Neural progenitor cell (in vitro differentiated cells): ENCODE measurements around the gene ZNF675. TPM values are rescaled to one million over a fixed set of nuclear protein-coding genes. Genes with fewer than 3 reads are reported as not detected.
"Not testable (repeated sequence)": the region's sequence is repeated elsewhere in the genome, so short reads cannot be mapped to it uniquely, and the experiment has no call there.

Source experiments
- DNase-seq: peaks from one replicate; pipeline ENCODE4 v3.0.0-alpha.2; 2016; ENCODE audit warnings: low spot score
- H2AFZ ChIP-seq: fragments of 200-600 bp; sonication (generic); replicated peaks from 2 replicates; pipeline ENCODE4 v1.6.1; 2016; ENCODE audit warnings: antibody characterized with exemption
- H3F3A ChIP-seq: fragments of 200-600 bp; sonication (generic); 2 replicates; pipeline ENCODE4 v1.6.1; 2016; ENCODE audit warnings: antibody characterized with exemption, low read depth
- H3K27ac ChIP-seq: fragments of 200-600 bp; sonication (generic); 2 replicates; pipeline ENCODE4 v1.5.1; 2016; ENCODE audit warnings: mild to moderate bottlenecking
- H3K27me3 ChIP-seq: fragments of 200-600 bp; sonication (generic); 2 replicates; pipeline ENCODE4 v1.6.1; 2016; ENCODE audit warnings: mild to moderate bottlenecking, moderate library complexity
- H3K36me3 ChIP-seq: fragments of 200-600 bp; sonication (generic); 2 replicates; pipeline ENCODE4 v1.5.1; 2016
- H3K4me1 ChIP-seq: fragments of 200-600 bp; sonication (generic); 2 replicates; pipeline ENCODE4 v1.6.1; 2016; ENCODE audit warnings: mixed run types
- H3K4me2 ChIP-seq: fragments of 200-600 bp; sonication (generic); 2 replicates; pipeline ENCODE4 v1.6.1; 2016
- H3K4me3 ChIP-seq: fragments of 200-600 bp; sonication (generic); 2 replicates; pipeline ENCODE4 v1.5.1; 2016
- H3K79me2 ChIP-seq: fragments of 200-600 bp; sonication (generic); 2 replicates; pipeline ENCODE4 v1.6.1; 2016; ENCODE audit warnings: low read depth
- H3K9ac ChIP-seq: fragments of 200-600 bp; sonication (generic); 2 replicates; pipeline ENCODE4 v1.6.1; 2016
- H3K9me3 ChIP-seq: fragments of 200-600 bp; sonication (generic); 2 replicates; pipeline ENCODE4 v1.5.1; 2016; ENCODE audit warnings: low read depth
- H4K20me1 ChIP-seq: fragments of 200-600 bp; sonication (generic); 2 replicates; pipeline ENCODE4 v1.6.1; 2016; ENCODE audit warnings: low read depth
- H3K27ac Mint-ChIP-seq: 3 replicates; pipeline ENCODE4 v1.8.0; 2021; ENCODE audit warnings: mixed read lengths
- H3K27me3 Mint-ChIP-seq: 2 replicates; pipeline ENCODE4 v1.8.0; 2022; ENCODE audit warnings: low read depth, mild to moderate bottlenecking, inconsistent platforms, moderate library complexity, mixed read lengths; ENCODE audit not compliant: insufficient read depth
- H3K36me3 Mint-ChIP-seq: 3 replicates; pipeline ENCODE4 v1.8.0; 2021; ENCODE audit warnings: mixed read lengths
- H3K4me1 Mint-ChIP-seq: 3 replicates; pipeline ENCODE4 v1.8.0; 2021; ENCODE audit warnings: mixed read lengths
- H3K4me3 Mint-ChIP-seq: 3 replicates; pipeline ENCODE4 v1.8.0; 2021; ENCODE audit warnings: mild to moderate bottlenecking, moderate library complexity, mixed read lengths
- H3K9me3 Mint-ChIP-seq: 3 replicates; pipeline ENCODE4 v1.8.0; 2020; ENCODE audit warnings: mixed read lengths
- CTCF ChIP-seq: fragments of 200-600 bp; sonication (generic); IDR thresholded peaks from 2 replicates; pipeline ENCODE4 v1.5.1; 2017; ENCODE audit warnings: antibody characterized with exemption, mild to moderate bottlenecking
- EZH2 ChIP-seq: fragments of 200-600 bp; sonication (generic); IDR thresholded peaks from 2 replicates; pipeline ENCODE4 v1.6.1; 2017; ENCODE audit warnings: antibody characterized with exemption, mild to moderate bottlenecking, moderate library complexity
- EZH2phosphoT487 ChIP-seq: fragments of 200-600 bp; sonication (generic); IDR thresholded peaks from 2 replicates; pipeline ENCODE4 v1.6.1; 2017; ENCODE audit warnings: antibody characterized with exemption
- total RNA-seq: library from RNA; depleted of rRNA; stranded (reverse); fragments of >200 nt; gene quantifications from 2 replicates; pipeline ENCODE4 v1.2.3, GENCODE V29; 2015; ENCODE audit warnings: low replicate concordance

The ZNF675 gene
- total RNA-seq, 1 donor from 2014 or later, result 44.5 TPM

GRCh38 chr19:23665651-23666410 is 21.2 kb downstream of the ZNF675 start:
- TF ChIP-seq EZH2phosphoT487 (no peak), CTCF (no peak), EZH2 (no peak)
- H3K9ac ChIP-seq, result no peak overlapping the region
- H3K4me2 ChIP-seq, result no peak overlapping the region
- H3K36me3 Mint-ChIP-seq, result peaks cover 76% of the 10 kb centered on the region
- no peaks in the 10 kb centered on the region for H3K27me3 ChIP-seq
- no peak for DNase-seq
- no peak overlapping the region for H3K4me3 ChIP-seq
- peaks cover 7% of the 10 kb centered on the region for H3K27me3 Mint-ChIP-seq
- peaks cover 80% of the 10 kb centered on the region for H3K9me3 Mint-ChIP-seq
- H3K4me1 ChIP-seq, result no peaks in the 10 kb centered on the region
- H3K4me1 Mint-ChIP-seq, result no peaks in the 10 kb centered on the region
- H3K27ac Mint-ChIP-seq, result no peak overlapping the region
- H3K9me3 ChIP-seq, result peaks cover 5% of the 10 kb centered on the region
- H3K4me3 Mint-ChIP-seq, result no peak overlapping the region
- H2AFZ ChIP-seq, result no peak overlapping the region
- no peaks in the 10 kb centered on the region for H4K20me1 ChIP-seq
- H3F3A ChIP-seq, result peaks cover 7% of the 10 kb centered on the region
- no peak overlapping the region for H3K27ac ChIP-seq
- H3K36me3 ChIP-seq, result peaks cover 27% of the 10 kb centered on the region
- peaks cover 72% of the 10 kb centered on the region for H3K79me2 ChIP-seq

- H3K27me3 Mint-ChIP-seq, H3K4me1 ChIP-seq, H4K20me1 ChIP-seq, H3K9ac ChIP-seq, H3K27ac ChIP-seq, H3K4me3 Mint-ChIP-seq, H3K4me2 ChIP-seq, H3K79me2 ChIP-seq, H2AFZ ChIP-seq, H3K27ac Mint-ChIP-seq, H3F3A ChIP-seq, DNase-seq, H3K4me3 ChIP-seq, H3K27me3 ChIP-seq, H3K4me1 Mint-ChIP-seq: not testable (repeated sequence)
- Mint-ChIP-seq H3K36me3 (peaks cover 28% of the 10 kb centered on the region), H3K9me3 (peaks cover 70% of the 10 kb centered on the region)
- Histone ChIP-seq H3K9me3 (peaks cover 43% of the 10 kb centered on the region), H3K36me3 (peaks cover 25% of the 10 kb centered on the region)
Observed at GRCh38 chr19:23649817-23650216, 37.2 kb downstream of the ZNF675 start.

Other genes with a start within 250 kb of the ZNF675 start
- 11.4 and 16.7 TPM in 2 replicates for gene ZNF681, start 71.7 kb upstream of the ZNF675 start, total RNA-seq
- 0.31 TPM in 1 of 2 replicates, not detected in the other for gene ZNF726, start 227.7 kb upstream of the ZNF675 start, total RNA-seq